ENCODE results near the gene EEPD1.

DNA sequence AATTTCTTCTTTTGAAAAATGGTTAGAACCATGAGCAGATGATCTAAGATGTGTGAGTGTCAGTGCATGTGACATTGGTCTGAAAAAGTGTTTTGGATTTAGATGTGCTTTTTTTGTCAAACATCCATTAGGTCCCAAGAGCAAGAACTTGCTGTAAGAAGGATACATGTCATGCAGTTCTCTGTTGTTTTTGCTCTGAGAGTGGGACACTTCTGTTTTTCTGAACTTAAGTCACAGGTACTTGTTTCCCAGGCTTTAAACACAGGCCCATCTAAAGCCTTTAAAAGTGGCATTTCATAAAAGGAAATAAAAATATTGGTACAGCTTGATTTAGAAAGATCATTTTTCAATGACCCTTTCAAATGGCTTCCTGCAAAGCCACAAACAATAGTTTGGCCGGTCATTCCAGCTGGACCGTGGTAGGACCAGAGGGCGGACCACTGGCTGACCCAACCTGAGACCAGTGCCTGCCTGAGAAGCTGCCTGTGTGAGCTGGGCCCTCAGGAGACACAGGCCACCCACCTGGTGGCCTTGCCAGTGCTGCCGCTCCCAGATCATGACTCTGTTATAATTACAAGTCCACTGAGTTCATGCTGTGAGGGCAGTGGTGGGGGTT is 92.7 kb downstream of the EEPD1 start:
- no peak for TF ChIP-seq POLR2AphosphoS5 (IDR thresholded peaks at IDR 0.05; ENCODE audit: insufficient read depth in 1 of 2, low read depth in 1 of 2)
- TF ChIP-seq, protein P1, sequence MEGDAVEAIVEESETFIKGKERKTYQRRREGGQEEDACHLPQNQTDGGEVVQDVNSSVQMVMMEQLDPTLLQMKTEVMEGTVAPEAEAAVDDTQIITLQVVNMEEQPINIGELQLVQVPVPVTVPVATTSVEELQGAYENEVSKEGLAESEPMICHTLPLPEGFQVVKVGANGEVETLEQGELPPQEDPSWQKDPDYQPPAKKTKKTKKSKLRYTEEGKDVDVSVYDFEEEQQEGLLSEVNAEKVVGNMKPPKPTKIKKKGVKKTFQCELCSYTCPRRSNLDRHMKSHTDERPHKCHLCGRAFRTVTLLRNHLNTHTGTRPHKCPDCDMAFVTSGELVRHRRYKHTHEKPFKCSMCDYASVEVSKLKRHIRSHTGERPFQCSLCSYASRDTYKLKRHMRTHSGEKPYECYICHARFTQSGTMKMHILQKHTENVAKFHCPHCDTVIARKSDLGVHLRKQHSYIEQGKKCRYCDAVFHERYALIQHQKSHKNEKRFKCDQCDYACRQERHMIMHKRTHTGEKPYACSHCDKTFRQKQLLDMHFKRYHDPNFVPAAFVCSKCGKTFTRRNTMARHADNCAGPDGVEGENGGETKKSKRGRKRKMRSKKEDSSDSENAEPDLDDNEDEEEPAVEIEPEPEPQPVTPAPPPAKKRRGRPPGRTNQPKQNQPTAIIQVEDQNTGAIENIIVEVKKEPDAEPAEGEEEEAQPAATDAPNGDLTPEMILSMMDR (IDR thresholded peaks at IDR 0.05) = no peak
